Thyroid gland (tissue), 4 donors: ENCODE results near the gene ENTR1.

Source experiments
- POLR2A ChIP-seq, 2 donors: fragments of 450-650 bp; IDR thresholded peaks; one replicate each; pipeline ENCODE4 v1.6.1; 2017; ENCODE audit warnings: antibody characterized with exemption in 2 of 2, mild to moderate bottlenecking in 2 of 2, moderate library complexity in 1 of 2
- TF ChIP-seq, protein P1 (sequence below), 6 experiments: fragments of 200-600 bp in 3 of 6; fragments of 450-650 bp in 3 of 6; sonication (generic) in 3 of 6; IDR thresholded peaks; one replicate each; pipeline ENCODE4 v1.5.1; 2016 to 2019; ENCODE audit warnings: antibody characterized with exemption in 6 of 6, mild to moderate bottlenecking in 2 of 6, inconsistent platforms in 1 of 6, moderate library complexity in 1 of 6

DNA sequence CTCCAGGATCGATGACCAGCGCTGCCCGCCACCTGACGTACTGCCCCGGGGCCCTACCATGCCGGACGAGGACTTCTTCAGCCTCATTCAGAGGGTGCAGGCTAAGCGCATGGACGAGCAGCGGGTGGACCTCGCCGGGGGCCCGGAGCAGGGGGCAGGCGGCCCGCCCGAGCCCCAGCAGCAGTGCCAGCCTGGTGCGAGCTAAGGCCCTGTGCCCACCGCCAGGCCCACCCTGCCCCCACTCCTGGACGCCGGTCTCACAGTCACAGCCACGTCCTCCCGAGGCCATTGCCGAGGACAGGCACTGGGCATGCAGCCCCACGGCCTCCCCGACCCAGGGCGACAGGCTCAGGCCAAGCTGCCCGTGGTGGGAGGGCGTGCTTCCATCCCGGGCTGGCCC is 52.4 kb downstream of the ENTR1 start:
- TF ChIP-seq, protein P1, sequence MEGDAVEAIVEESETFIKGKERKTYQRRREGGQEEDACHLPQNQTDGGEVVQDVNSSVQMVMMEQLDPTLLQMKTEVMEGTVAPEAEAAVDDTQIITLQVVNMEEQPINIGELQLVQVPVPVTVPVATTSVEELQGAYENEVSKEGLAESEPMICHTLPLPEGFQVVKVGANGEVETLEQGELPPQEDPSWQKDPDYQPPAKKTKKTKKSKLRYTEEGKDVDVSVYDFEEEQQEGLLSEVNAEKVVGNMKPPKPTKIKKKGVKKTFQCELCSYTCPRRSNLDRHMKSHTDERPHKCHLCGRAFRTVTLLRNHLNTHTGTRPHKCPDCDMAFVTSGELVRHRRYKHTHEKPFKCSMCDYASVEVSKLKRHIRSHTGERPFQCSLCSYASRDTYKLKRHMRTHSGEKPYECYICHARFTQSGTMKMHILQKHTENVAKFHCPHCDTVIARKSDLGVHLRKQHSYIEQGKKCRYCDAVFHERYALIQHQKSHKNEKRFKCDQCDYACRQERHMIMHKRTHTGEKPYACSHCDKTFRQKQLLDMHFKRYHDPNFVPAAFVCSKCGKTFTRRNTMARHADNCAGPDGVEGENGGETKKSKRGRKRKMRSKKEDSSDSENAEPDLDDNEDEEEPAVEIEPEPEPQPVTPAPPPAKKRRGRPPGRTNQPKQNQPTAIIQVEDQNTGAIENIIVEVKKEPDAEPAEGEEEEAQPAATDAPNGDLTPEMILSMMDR (IDR thresholded peaks at IDR 0.05), result no peak
- TF ChIP-seq POLR2A (IDR thresholded peaks at IDR 0.05), result no peak
